IPS DF 4.7 (cell line): Measurements from ENCODE around the gene TRIM40.

Experiments
- DNase-seq: peaks from one replicate; pipeline ENCODE4 v3.0.0-alpha.2; 2013; ENCODE audit warnings: low spot score; ENCODE audit errors: extremely low read depth

Gene TRIM40

GRCh38 chr6:30135757-30136156, at the start of gene TRIM40:
Gene TRIM40, plus strand, starts transcription at chr6:30136140. Its CDS starts 897 bp downstream, at chr6:30137037.
- no peak for DNase-seq

GRCh38 chr6:30087876-30088275, 48.1 kb upstream of the TRIM40 start:
- DNase-seq = no peak

GRCh38 chr6:30091577-30092381, 44.2 kb upstream of the TRIM40 start:
- no peak for DNase-seq

- no peak for DNase-seq
These were observed 42.9 kb upstream of the TRIM40 start for GRCh38 chr6:30092852-30093543.

GRCh38 chr6:30093951-30094661, 41.8 kb upstream of the TRIM40 start:
- no peak for DNase-seq

GRCh38 chr6:30096829-30097228, 39.1 kb upstream of the TRIM40 start:
- no peak for DNase-seq

- no peak for DNase-seq
These were observed 37.8 kb upstream of the TRIM40 start for GRCh38 chr6:30097902-30098768.

GRCh38 chr6:30100154-30100553, 35.8 kb upstream of the TRIM40 start:
- no peak for DNase-seq

- DNase-seq = no peak
These were observed 35.1 kb upstream of the TRIM40 start for GRCh38 chr6:30100585-30101443.

- DNase-seq = no peak
These were observed 34.2 kb upstream of the TRIM40 start for GRCh38 chr6:30101444-30102413.

GRCh38 chr6:30102414-30102969, 33.4 kb upstream of the TRIM40 start:
- DNase-seq = no peak

- DNase-seq = no peak
These were observed 32.7 kb upstream of the TRIM40 start for GRCh38 chr6:30102970-30103871.

- DNase-seq = no peak
These were observed 32.1 kb upstream of the TRIM40 start for GRCh38 chr6:30103872-30104179.

GRCh38 chr6:30104661-30105060, 31.3 kb upstream of the TRIM40 start:
- DNase-seq = no peak

- no peak for DNase-seq
These were observed 24.6 kb upstream of the TRIM40 start for GRCh38 chr6:30111266-30111856.

- DNase-seq = no peak
These were observed 23.4 kb upstream of the TRIM40 start for GRCh38 chr6:30112402-30112994.
